WI38 (cell line): ENCODE results near the gene INCENP.

ENCODE experiments used
- H3K4me3 ChIP-seq: 2 replicates; pipeline ENCODE4 v1.5.1; 2011; ENCODE audit warnings: low read depth, mild to moderate bottlenecking, control low read depth, low read length
- TF ChIP-seq, protein P1 (sequence below): IDR thresholded peaks from 2 replicates; pipeline ENCODE4 v1.5.1; 2012; ENCODE audit warnings: low read depth, mild to moderate bottlenecking, control low read depth, low read length

Gene INCENP

DNA sequence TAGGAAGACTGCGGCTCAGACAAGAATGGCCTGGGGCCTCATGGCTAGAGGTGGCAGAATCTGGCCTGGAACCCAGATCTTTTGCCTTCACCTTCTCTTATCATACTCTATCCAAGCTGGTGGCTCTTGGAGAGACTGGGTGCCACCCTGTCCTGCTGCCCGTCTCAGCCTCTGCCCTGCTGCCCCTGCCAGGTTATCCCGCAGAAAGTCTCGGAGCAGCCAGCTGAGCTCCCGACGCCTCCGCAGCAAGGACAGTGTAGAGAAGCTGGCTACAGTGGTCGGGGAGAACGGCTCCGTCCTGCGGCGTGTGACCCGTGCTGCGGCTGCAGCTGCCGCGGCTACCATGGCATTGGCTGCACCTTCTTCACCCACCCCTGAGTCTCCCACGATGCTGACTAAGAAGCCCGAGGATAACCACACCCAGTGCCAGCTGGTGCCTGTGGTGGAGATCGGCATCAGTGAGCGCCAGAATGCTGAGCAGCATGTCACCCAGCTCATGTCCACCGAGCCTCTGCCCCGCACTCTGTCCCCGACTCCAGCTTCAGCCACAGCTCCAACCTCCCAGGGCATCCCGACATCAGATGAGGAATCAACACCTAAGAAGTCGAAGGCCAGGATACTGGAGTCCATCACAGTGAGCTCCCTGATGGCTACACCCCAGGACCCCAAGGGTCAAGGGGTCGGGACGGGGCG is 5.9 kb downstream of the INCENP start:
- TF ChIP-seq, protein P1, sequence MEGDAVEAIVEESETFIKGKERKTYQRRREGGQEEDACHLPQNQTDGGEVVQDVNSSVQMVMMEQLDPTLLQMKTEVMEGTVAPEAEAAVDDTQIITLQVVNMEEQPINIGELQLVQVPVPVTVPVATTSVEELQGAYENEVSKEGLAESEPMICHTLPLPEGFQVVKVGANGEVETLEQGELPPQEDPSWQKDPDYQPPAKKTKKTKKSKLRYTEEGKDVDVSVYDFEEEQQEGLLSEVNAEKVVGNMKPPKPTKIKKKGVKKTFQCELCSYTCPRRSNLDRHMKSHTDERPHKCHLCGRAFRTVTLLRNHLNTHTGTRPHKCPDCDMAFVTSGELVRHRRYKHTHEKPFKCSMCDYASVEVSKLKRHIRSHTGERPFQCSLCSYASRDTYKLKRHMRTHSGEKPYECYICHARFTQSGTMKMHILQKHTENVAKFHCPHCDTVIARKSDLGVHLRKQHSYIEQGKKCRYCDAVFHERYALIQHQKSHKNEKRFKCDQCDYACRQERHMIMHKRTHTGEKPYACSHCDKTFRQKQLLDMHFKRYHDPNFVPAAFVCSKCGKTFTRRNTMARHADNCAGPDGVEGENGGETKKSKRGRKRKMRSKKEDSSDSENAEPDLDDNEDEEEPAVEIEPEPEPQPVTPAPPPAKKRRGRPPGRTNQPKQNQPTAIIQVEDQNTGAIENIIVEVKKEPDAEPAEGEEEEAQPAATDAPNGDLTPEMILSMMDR, result no peak
- no peak overlapping the region for H3K4me3 ChIP-seq

DNA sequence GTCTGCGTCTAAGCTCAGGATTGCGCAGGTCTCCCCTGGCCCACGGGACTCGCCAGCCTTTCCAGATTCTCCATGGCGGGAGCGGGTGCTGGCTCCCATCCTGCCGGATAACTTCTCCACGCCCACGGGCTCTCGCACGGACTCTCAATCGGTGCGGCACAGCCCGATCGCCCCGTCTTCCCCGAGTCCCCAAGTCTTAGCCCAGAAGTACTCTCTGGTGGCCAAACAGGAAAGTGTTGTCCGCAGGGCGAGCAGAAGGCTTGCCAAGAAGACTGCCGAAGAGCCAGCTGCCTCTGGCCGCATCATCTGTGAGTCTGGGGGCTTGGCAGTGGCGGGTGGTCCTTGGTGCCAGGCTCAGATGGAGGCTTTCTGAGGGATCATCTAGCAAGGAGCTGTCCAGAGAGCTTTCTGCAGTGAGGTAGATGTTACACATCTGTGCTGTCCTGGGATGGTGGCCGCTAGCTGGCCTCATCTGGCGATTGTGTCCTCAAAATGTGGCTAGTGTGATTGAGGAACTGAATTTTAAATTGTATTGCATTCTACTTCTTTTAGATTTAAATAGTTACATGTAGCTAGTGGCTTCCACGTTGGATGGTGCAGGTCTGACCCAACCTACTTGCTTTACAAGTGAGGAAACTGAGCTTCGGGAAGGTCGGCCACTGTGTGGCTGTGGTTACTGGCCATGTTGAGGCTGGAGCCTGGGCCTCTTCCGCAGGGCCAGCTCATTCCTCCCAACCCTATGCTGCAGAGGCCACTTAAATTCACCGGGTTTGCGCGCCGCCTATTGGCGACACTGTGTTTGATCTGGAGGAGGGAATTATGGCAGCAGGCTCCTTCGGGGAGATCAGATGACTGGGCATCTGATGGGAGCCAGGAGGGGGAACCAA is 6.7 kb downstream of the INCENP start:
- no peak overlapping the region for H3K4me3 ChIP-seq
- TF ChIP-seq, protein P1, result no peak

DNA sequence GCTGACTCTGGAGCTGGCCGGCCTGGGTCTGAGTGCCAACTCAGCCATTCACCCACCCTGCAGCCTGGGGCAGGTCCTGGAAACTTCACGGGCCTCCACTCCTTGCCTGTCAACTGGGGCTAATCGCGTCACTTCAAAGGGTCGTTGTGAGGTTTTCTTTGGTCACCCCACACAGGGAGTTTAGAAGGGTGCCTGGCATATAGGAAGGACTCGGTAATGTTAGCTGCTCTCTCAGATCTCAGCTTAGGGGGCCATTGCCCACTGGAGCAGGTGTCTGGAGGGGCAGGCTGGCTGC is 7.3 kb downstream of the INCENP start:
- TF ChIP-seq, protein P1, result no peak
- H3K4me3 ChIP-seq, result no peak overlapping the region

DNA sequence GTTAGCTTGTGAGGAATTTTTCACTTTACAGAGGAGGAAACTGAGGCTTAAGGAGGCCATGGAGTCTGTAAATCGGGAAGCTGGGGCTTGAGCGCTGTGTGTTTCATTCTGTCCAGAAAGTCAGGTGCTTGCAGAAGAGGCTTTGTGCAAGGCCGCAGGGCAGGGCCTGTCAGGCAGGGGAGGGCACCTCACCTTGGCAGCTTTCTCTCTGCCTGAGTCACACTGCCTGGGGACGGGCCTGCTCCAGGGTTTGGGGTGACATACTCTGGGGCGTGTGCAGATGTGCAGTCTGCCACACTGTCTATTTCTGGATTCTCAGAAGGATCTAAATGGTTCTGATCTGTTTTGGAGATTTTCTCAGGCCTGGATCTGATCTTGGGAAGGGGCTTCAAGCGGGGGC is 8.4 kb downstream of the INCENP start:
- no peak overlapping the region for H3K4me3 ChIP-seq
- TF ChIP-seq, protein P1, result no peak

DNA sequence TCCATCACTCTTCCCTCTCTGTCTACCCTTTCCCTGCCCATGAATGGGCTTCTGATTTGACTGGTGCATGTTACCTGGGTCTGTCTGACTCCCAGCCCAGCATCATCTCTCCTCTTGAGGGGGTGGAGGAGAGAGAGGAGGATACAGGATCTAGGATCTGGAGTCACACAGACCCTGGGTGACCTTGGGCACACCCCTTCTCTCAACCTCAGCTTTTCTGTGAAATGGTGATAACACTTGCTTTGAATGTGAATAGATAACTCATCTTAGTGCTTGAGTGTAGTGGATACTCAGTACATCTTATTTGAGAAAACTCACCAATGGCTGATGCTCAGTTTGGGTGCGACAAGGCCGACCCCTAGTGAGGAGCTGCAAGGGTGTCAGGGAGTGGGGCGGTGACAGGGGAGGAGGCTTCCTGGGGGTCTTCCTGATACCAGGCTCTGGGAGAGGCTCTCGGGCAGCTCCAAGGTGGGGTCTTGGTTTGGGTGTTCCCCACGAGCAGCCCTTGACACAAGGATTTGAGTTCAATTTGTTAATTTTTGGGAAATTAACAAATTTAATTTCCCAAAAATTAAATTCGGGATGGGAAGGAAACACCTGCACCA is 9.0 kb downstream of the INCENP start:
- TF ChIP-seq, protein P1, result no peak
- H3K4me3 ChIP-seq, result no peak overlapping the region

DNA sequence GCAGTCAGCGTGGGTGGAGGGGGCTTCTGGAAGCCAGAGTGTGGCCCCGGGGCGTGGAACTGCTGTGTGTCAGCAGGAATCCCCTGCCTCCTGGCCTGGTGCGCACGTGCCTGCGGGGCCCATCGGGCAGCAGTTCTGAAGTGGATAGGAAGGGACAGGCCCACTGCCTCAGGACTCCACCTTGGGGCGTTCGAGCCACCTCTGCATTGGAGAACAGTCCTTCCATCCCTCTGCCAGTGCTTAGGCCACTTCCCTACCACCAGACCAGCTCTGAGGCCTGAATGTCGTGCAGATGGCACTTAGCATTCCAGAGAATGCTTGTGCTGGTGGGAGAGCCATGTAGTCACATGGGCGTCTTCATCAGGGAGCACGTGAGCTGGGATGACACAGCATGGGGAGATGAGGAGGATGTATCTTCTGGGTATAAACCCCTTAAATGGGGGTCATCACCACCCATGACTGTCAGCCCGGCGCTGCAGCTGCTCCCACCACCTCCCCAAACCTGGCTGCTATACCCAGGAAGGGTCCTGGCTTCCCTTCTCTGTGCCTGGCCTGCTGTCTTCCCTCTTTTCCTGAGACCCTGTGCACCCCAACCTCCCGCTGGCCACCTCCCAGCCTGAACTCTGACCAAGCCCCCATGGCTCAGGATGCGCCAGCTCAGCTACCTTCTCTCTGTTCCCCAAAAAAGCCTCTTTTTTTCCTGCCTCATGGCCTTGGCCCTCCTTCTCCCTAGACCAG is 9.7 kb downstream of the INCENP start:
- TF ChIP-seq, protein P1, result no peak
- H3K4me3 ChIP-seq, result no peak overlapping the region
